UCSD-AML1 (cell line): ENCODE measurements around the gene DOCK1.
"Not testable (repeated sequence)": the region's sequence is repeated elsewhere in the genome, so short reads cannot be mapped to it uniquely, and the experiment has no call there.

ENCODE experiments used
- DNase-seq: peaks from one replicate; lab custom pipeline; 2025; ENCODE audit not compliant: unreplicated experiment; lab: John Stamatoyannopoulos, UW

DOCK1 gene

DNA sequence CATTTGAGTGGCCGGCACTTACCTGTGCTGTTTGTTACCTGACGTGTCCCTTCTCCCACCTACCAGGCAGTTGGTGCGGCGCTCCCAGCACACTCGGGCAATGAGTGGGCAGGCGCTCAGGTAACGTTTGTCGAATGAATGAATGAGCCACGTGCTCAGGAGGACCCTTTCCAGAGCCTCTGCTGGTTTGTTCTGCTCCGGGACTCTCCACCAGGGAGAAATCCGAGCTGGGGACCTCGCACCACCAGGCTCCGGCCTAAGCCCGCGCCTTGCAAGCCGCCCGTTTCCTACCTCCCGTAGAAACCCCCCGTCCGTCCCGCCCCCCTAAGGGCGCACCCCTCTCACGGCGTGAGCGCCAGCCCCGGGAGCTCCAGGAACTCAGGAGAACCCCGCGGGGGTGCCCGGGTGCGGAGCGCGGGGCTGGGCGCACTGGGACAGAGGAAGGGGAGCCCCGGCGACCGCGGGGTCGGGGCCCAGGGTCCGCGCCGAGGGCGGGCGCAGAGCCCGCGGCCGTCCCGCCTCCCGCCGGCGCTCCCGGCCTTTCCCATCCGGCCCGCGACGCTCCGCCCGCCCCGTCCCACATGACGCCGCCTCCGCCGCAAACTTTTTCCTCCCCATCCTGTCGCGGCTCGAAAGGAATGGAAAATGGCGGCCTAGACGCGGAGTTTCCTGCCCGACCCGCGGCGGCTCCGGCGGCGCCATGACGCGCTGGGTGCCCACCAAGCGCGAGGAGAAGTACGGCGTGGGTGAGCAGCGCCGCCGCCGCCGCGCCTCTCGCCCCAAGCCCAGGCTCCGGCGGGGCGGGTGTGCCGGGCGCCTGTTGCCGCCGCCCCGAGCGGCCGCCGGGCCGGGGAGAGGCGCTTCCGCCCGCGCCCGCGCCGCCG, at the start of gene DOCK1:
Gene DOCK1, plus strand, starts transcription at position 611 of the 884 bp plus-strand sequence. Its CDS starts 90 bp downstream, at position 701.
- DNase-seq: peak; percentile 74

DNA sequence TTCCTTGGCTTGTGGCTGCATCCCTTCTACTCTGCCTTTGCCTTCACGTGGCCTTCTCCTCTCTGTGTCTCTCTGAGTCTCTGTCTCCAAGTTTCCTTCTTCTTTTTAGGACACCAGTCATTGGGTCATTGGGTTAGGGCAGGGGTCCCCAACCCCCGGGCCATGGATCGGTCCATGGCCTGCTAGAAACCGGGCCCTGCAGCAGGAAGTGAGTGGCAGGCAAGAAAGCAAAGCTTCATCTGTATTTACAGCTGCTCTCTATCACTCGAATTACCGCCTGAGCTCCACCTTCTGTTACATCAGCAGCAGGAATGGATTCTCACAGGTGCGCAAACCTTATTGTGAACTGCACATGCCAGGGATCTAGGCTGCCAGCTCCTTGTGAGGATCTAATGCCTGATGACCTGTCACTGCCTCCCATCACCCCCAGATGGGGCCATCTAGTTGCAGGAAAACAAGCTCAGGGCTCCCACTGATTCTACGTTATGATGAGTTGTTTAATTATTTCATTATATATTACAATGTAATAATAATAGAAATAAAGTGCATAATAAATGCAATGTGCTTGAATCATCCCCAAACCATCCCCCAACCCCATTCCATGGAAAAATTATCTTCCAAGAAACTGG, 47.9 kb upstream of the DOCK1 start:
- no peak for DNase-seq

DNA sequence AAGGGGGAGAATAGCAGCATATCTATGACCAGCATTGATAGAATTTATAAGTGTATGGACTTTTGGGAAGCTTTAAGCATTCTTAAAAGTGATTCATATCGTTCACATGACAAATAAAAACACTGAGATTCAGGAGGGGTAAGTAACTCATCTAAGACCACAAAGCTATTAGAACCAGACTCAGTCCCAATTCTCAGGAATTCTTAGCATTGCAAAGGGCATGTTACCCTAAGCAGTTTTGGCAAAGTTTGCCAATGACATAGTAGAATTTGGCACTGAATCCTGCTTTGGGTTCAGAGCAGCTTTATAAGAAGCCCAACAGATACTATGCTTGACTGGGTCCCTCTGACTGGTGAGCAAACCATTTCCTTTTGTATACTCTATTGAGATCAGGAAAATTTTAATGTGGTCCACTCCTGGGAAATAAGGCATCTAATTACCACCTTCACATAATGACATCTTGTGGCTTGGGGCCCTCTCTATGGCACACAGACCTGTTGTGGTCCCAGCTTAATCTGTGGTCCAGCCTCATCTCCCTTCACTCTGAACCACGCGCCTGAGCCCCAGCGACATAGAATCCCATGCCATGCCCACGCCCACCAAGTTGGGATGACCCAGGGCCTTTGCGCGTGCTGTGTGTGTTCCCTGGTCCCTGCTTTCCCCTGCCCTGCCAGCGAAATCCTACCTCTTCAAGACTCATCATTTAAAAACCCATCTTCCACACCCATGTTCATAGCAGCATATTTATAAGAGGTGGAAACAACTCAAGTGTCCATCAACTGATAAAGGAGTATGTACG, 37.5 kb upstream of the DOCK1 start:
- no peak for DNase-seq

DNA sequence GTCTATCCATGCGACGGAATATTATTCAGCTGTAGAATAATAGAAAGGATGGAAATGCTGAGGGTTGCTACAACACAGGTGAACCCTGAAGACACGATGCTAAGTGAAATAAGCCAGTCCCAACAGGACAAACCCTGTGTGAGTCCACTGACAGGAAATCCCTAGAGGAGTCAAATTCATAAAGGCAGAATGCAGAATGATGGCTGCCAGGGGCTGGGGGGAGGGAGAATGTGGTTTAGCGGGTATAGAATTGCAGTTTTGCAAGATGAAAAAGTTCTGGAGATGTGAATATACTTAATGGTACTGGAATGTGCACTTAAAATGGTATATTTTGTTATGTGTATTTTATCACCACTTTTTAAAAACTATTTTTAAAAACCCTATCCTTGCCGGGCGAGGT, 36.9 kb upstream of the DOCK1 start:
- DNase-seq: no peak

DNA sequence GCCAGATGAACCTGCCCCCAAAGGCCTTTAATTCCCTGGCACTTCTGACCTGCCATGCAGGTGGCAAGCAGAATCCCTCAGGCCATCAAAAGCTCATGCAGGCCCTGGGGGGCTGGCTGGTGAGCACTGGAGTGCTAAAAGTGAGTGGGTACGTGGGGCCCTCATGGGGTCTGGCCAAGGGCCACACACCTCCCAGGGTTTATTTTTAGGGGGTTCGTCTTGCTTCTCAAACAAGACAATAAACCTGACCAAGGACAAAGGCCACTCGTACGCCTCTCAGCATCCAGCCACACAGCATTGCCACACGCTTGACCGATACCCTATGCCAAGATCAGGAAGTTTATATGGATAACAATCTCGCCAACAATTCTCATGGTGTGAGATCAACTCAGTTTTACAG, 33.1 kb upstream of the DOCK1 start:
- no peak for DNase-seq

DNA sequence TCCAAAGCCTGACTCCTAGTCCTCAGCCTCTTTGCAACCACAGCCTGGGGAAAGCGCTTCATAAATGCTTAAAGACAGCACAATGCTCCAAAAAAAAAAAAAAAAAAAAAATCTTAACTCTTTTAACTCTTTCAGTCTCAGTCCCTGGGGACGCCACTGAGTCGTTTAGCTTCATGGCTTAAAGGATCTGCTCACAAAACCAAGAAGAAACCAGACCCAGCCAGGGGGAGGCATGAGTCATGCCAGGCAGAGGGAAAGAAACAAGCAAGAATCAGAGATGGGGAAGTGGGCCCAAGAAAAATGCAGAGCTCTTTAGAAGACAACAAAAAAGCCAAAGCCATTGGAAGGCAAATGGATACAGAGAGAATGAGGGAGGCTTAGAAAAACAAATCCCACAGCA, 32.5 kb upstream of the DOCK1 start:
- no peak for DNase-seq

DNA sequence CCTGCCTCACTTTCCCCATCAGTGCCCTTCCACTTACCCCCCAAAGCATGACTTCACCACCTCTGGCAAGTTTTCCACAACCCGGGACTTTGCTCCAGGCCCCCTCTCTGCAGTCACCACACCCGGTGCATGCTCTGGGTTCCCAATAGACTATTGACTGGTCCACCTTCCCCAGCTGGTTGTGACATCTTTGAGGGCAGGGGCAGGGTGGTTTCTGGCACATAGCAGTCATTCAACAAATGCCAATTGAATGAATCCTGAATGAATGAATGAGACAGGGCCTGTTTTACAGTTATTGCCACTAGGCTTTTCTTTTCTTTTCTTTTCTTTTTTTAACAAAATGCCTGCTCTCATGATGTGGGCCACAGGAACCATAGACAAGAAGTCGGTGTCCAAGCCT, 28.8 kb upstream of the DOCK1 start:
- no peak for DNase-seq

DNA sequence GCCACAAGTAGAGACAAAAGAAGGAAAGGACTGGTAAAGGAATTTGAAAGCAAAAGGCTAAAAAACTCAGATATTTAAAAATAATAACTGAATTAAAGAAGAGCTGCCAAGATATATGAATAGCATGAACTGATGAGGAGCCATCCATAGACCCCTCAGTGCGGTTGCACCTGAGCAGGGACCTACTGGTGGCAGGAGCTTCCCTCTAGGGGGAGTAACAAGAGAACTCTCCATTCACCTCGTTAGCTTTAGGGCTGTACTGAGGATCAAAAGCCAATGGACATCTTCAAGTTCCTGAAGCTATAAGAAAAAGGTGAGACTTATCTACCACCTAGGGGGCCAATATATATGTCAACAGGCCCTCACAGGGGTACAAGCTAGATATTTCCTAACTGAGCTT, 27.8 kb upstream of the DOCK1 start:
- no peak for DNase-seq

DNA sequence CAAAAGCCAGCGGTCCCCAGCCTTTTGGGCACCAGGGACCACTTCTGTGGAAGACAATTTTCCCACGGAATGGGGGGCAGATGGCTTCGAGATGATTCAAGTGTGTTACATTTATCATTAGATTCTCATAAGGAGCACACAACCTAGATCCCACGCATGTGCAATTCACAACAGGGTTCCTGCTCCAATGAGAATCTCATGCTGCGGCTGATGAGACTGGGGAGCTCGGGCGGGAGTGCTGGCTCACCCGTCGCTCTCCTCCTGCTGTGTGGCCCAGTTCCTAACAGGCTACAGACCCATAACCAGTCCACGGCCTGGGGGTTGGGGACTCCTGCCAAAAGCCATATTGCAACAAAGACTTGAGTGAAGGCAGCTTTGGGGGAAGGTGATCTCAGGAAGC, 26.6 kb upstream of the DOCK1 start:
- DNase-seq: no peak

DNA sequence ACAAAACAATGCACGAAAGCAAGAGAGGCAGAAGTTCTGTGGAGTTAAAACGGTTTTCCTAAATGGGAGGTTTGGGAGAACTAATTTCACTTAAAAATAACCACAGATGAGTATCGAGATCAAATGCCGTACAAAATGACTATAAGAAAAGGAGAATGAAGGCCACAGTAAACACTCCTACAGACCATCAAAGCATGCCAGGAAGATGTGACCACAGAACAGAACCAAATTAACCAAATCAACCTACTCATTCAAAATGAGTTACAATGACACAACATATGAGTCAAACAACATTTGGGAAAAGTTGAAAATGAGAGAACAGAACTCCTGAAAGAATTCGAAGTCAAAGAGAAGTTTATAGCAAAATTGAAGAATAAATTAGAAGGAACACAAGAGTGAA, 24.3 kb upstream of the DOCK1 start:
- DNase-seq: no peak

DNA sequence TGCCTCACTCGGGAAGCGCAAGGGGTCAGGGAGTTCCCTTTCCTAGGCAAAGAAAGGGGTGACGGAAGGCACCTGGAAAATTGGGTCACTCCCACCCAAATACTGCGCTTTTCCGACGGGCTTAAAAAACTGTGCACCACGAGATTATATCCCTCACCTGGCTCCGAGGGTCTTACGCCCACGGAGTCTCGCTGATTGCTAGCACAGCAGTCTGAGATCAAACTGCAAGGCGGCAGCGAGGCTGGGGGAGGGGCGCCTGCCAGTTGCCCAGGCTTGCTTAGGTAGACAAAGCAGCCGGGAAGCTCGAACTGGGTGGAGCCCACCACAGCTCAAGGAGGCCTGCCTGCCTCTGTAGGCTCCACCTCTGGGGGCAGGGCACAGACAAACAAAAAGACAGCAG, 23.2 kb upstream of the DOCK1 start:
- not testable (repeated sequence) for DNase-seq

DNA sequence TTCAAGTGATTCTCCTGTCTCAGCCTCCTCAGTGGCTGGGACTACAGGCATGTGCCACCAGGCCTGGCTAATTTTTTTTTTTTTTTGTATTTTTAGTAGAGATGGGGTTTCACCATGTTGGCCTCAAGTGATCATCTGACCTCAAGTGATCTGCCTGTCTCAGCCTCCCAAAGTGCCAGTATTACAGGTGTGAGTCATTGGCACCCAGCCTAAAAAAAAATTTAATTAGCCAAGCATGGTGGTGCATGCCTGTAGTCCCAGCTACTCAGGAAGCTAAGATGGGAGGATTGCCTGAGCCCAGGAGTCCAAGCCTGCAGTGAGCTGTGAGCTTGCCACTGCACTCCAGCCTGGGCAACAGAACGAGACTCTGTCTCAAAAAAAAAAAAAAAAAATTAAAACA, 16.8 kb upstream of the DOCK1 start:
- DNase-seq: not testable (repeated sequence)

DNA sequence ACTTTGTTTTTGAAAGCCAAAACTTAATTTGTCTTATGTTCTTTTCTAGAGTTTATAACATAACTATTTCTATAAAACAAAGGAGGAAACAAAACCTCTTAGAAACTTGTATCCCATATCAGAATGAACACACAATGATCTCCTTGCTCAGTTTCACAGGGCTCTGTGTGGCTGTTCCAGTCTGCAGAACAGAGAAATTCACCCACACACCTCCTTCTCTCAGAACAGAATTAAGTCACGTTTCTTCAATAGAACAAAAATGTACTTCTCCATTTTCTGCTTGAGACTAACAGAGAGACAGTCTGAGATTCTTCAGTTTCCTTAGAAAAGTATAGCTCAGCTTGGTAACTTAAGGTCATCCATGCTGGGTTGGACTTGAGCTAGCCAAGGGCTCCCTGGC, 15.8 kb upstream of the DOCK1 start:
- no peak for DNase-seq

DNA sequence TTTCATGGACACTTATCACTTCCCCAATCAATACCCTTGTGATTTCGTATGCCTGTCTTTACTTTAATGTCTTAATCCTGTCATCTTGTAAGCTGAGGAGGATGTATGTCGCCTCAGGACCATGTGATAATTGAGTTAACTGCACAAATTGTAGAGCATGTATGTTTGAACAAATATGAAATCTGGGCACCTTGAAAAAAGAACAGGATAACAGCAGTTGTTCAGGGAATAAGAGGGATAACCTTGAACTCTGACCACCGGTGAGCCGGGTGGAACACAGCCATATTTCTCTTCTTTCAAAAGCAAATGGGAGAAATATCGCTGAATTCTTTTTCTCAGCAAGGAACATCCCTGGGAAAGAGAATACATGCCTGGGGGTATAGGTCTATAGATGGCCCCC, 14.4 kb upstream of the DOCK1 start:
- not testable (repeated sequence) for DNase-seq

DNA sequence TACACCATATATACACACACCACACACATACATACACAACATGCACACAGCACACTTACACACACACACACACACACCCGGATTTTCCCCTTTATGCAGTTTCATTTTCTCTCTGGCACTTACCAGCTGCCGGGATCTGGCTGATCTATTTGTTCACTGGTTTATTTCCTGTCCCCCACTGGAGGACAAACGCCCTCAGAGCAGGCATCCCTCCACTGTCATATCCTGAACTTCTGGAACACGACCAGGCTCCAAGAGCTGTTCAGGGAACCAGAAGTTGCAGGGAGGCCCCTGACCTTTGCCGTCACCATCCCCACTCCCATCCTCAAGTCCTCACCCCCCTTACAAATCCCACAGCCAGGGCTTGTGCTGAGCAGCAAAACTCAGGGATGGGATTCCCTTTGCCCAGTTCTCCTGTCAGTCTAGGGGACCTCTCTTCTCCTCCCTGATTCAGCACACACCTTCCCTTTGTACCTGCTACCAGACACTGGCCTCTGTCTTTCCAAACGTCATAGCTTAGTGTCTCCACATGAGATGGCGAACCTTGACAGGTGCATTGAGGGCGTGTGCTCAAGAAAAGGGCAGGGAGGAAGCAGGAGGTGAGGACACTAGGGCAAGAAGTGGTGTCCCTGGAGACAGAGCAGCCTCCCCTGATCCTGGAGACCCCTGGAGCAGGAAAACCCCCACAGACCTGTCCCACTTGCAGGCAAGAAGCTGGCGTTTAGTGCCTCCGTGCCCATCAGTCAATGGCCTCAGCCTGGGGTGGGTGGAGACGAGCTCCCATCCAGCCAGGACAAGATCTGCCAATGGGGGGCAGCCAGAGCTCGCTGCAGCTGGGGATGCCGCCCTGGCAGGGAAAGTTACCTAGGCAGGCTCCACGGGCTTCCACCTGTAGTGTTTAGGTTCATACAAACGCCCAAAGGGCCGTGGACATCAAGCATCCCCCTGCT, 12.7 kb upstream of the DOCK1 start:
- DNase-seq: no peak

DNA sequence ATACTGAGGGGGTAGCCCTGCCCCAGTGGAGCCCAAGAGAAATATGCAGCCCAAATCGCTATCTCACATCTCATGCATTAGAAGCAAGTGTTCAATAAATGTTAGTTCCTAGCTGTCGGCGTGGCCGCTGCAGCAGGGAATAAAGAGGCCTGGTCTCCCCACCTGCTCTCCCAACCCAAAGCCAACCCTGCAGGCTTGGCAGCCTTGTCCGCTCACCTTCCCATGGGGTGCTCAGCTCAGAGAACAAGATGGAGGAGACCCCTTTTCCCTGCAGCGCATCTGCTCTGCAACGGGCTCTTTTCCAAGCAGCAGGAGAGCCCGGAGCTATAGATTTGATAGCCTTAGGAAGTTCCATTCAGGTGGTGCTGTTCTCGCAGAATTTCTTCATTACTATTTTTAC, 12.0 kb upstream of the DOCK1 start:
- no peak for DNase-seq

DNA sequence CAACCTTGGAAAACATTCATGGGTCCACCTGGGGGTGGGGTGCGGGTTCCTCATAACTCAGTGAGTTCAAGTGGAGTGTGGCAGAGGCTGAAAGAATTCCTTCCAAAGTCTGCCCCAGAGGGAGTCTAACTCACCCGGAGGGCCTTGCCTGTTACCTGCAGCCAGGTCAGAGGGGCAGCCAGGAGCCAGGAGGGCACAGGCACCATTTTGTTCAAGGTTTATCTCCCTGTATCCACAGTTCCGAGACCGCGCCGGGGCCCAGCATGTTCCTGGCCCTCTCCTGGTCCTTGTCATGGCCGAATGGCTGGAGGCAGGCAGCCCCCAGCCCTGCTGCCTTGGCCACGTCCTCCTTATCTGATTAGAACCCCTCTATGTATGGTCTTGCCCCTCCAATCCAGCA, 11.4 kb upstream of the DOCK1 start:
- DNase-seq: no peak

DNA sequence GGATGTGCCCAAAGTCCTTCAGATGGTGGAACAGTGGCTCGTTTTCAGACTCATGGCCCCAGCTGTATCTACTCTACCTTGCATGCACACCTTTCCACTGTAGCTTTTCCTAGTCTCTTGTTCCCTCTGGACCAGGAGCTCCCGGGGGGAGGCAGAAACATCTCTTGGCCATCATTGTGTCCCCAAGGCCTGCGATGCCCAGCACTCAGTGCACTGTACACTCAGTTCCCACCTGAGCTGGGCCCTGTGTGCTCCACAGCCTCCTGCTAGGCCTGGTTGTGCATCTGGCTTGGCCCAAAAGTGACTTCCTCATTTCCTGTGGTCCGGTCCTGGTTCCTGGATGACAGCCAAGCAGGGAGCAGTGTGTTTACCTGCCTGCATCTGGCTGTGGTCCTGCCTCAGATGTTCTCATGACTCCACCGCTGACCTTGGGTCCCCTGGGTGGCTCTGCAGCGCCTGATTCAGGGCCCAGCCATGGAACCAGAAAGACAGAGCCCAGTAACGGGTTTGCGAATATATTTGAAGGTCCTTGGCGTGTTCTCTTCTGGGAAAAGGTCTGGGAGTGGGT, 9.9 kb upstream of the DOCK1 start:
- DNase-seq: no peak

DNA sequence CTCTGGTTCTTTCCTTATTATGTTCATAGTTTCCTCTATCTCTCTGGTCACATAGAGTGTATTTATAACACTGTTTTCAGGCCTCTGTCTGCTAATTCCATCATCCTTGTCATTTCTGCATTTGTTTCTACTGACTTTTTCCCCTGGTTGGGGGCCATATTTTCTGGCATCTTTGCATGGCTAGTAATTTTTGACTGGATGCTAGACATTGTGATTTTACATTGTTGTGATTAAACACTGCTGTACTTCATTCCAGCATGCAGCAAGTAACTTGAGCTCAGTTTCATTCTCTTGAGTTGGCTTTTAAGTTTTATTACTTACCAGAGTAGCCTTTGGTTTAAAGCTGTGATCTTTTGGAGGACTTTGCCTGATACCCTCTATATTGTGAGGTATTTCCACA, 6.8 kb upstream of the DOCK1 start:
- no peak for DNase-seq

DNA sequence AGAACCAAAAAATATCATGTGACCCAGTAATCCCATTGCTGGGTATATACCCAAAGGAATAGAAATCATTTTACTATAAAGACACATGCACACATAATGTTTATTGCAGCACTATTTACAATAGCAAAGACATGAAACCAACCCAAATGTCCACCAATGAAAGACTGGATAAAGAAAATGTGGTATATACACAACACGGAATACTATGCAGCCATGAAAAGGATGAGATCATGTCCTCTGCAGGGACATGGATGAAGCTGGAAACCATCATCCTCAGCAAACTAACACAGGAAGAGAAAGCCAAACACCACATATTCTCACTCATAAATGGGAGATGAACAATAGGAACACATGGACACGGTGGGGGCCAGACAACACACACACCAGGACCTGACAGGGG, 5.7 kb upstream of the DOCK1 start:
- not testable (repeated sequence) for DNase-seq
